ENCODE measurements around the gene EMILIN1.
"Not testable (repeated sequence)": the region's sequence is repeated elsewhere in the genome, so short reads cannot be mapped to it uniquely, and the experiment has no call there.

The EMILIN1 gene

GRCh38 chr2:27067385-27067784 lies 11.0 kb upstream of the EMILIN1 start:
- H3K36me3 ChIP-seq (ENCODE audit: insufficient read depth, low read length): peaks cover 60% of the 10 kb centered on the region
- H3K27me3 ChIP-seq (ENCODE audit: insufficient read depth, low read length): no peaks in the 10 kb centered on the region
- H2AFZ ChIP-seq (ENCODE audit: low read depth, low read length): no peak overlapping the region
- no peaks in the 10 kb centered on the region for H3K9me3 ChIP-seq (ENCODE audit: low read length)
- H3K4me1 ChIP-seq (ENCODE audit: insufficient read depth, low read length): peaks cover 20% of the 10 kb centered on the region
- H3K4me3 ChIP-seq (ENCODE audit: low read length): no peak overlapping the region

DNA sequence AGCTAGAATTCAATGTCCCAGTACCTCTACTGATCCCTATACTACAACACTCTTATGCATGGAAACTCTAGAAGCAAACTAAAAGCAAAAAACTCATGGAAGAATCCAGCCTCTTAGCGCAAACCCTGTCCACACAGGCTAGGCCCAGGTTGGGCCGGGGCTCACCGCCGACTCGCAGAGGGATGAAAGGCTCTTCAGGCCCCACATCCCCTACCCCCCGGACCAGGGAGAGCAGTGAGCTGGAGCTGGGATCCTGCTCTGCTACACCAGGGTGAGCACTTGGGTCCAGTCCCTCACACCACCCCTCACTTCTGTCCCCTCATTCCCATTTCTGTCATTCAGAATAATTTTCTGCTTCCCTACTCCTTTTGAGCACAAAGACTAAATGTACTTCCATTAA lies 9.0 kb upstream of the EMILIN1 start:
- Histone ChIP-seq H3K27me3 (ENCODE audit: insufficient read depth, low read length) (no peaks in the 10 kb centered on the region), H3K4me1 (ENCODE audit: insufficient read depth, low read length) (peaks cover 25% of the 10 kb centered on the region), H2AFZ (ENCODE audit: low read depth, low read length) (no peak overlapping the region), H3K36me3 (ENCODE audit: insufficient read depth, low read length) (peaks cover 50% of the 10 kb centered on the region), H3K9me3 (ENCODE audit: low read length) (no peaks in the 10 kb centered on the region), H3K4me3 (ENCODE audit: low read length) (no peak overlapping the region)

DNA sequence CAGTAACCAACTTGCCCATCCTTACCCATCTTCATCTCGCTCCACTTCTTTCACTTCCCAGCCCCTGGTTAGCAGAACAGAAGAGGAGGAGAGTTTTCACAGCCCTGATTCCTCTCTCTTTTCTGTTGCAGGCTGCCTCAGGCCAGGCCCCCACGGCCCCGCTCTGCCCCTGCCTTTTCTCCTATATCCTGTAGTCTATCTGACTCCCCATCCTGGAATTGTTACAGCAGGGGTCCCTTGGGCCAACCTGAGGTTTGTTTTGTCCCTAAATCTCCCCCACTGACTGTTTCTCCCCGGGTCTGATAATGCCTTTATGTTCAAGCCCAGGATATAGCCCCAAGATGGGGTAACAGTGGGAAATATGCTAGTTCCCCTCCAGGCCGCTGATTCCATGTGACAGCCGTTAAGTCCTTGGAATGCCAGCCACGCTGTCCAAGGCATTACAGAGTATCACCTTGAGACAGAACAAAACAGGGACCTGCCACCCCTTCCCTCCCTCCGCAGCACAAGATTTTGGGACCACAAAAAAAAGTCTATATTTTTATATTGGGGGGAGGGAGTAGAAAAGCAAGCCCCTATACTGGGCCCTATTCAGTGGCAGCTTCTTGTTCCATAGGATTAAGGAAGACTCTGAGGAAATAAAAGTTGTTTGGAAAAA lies 8.3 kb upstream of the EMILIN1 start:
- Histone ChIP-seq H3K4me1 (ENCODE audit: insufficient read depth, low read length) (peaks cover 25% of the 10 kb centered on the region), H3K4me3 (ENCODE audit: low read length) (peak overlapping the region; percentile 92), H3K36me3 (ENCODE audit: insufficient read depth, low read length) (peaks cover 49% of the 10 kb centered on the region), H2AFZ (ENCODE audit: low read depth, low read length) (no peak overlapping the region), H3K9me3 (ENCODE audit: low read length) (no peaks in the 10 kb centered on the region), H3K27me3 (ENCODE audit: insufficient read depth, low read length) (no peaks in the 10 kb centered on the region)

GRCh38 chr2:27070653-27071276 lies 7.7 kb upstream of the EMILIN1 start:
- Histone ChIP-seq H2AFZ (ENCODE audit: low read depth, low read length) (no peak overlapping the region), H3K9me3 (ENCODE audit: low read length) (no peaks in the 10 kb centered on the region), H3K36me3 (ENCODE audit: insufficient read depth, low read length) (peaks cover 42% of the 10 kb centered on the region), H3K4me3 (ENCODE audit: low read length) (peak overlapping the region; percentile 92), H3K27me3 (ENCODE audit: insufficient read depth, low read length) (no peaks in the 10 kb centered on the region), H3K4me1 (ENCODE audit: insufficient read depth, low read length) (peaks cover 25% of the 10 kb centered on the region)

DNA sequence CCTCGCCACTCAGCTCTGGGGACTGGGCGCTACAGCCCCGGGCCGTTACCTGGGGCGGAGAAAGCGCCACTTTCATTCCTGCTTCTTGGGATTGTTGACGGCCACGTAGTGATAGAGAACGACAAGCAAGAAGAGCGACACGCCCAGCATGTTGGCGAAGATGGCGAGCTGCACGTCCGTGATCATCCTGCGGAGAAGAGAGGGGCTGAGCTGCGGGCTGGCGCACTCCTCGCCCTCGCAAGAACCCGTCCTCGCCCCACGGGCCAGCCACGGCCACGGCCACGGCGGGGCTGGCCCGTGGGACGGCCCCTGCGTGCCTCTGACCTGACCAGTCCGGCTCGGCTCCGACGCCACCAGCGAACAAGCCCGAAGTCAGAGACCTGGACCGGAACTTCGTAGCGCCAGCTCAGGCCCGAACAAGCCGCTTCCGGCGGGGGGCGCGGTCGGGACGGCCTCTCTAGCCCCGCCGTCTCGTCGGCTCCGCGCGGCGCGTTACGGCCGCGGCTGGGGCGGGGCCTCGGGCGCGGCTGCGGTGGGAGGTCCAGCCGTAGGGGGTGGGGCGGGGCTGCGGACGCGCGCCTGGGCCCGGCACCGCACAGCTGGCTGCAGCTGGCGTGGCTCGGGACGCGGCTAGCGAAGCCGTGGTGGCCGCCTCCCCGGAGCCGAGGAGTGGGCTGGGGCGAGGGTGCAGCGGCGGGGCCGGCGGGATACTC lies 7.0 kb upstream of the EMILIN1 start, which contains the start of gene OST4:
Gene OST4 (minus strand): TSS at position 378 of the 713 bp plus-strand sequence.
- H2AFZ ChIP-seq (ENCODE audit: low read depth, low read length): peak within 1 kb of the TSS; percentile 76
- H3K9me3 ChIP-seq (ENCODE audit: low read length): no peaks in the 10 kb centered on the region
- H3K4me1 ChIP-seq (ENCODE audit: insufficient read depth, low read length): peaks cover 31% of the 10 kb centered on the region
- no peaks in the 10 kb centered on the region for H3K27me3 ChIP-seq (ENCODE audit: insufficient read depth, low read length)
- peak within 1 kb of the TSS; percentile 92 for H3K4me3 ChIP-seq (ENCODE audit: low read length)
- peaks cover 36% of the 10 kb centered on the region for H3K36me3 ChIP-seq (ENCODE audit: insufficient read depth, low read length)

GRCh38 chr2:27071990-27072830 lies 6.2 kb upstream of the EMILIN1 start:
- peak overlapping the region; percentile 92 for H3K4me3 ChIP-seq (ENCODE audit: low read length)
- no peaks in the 10 kb centered on the region for H3K9me3 ChIP-seq (ENCODE audit: low read length)
- peak overlapping the region; percentile 76 for H2AFZ ChIP-seq (ENCODE audit: low read depth, low read length)
- no peaks in the 10 kb centered on the region for H3K27me3 ChIP-seq (ENCODE audit: insufficient read depth, low read length)
- H3K36me3 ChIP-seq (ENCODE audit: insufficient read depth, low read length): peaks cover 33% of the 10 kb centered on the region
- peaks cover 37% of the 10 kb centered on the region for H3K4me1 ChIP-seq (ENCODE audit: insufficient read depth, low read length)

DNA sequence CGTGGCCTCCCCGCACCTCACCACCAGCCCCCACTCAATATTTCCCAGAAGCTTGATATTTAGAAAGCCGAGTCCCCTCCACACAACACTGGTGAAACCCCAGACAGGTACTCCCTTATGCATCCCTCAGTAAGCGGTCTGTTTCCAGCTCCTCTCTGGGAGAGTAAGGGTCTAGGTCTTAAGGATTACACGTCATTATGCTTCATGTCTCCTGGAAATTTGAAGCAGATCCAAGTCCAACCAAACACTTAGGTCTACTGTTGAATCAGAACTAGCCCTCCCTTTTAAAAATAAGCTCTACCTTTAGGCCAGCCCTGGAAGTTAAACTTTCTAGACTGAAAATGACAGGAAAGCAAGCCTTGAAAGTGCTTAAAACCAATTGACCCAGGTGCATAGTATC lies 5.5 kb upstream of the EMILIN1 start:
- Histone ChIP-seq H3K27me3 (ENCODE audit: insufficient read depth, low read length) (no peaks in the 10 kb centered on the region), H3K4me3 (ENCODE audit: low read length) (peak overlapping the region; percentile 92), H2AFZ (ENCODE audit: low read depth, low read length) (peak overlapping the region; percentile 76), H3K36me3 (ENCODE audit: insufficient read depth, low read length) (peaks cover 26% of the 10 kb centered on the region), H3K4me1 (ENCODE audit: insufficient read depth, low read length) (peaks cover 38% of the 10 kb centered on the region), H3K9me3 (ENCODE audit: low read length) (no peaks in the 10 kb centered on the region)

GRCh38 chr2:27073782-27074181 lies 4.6 kb upstream of the EMILIN1 start:
- H3K4me1 ChIP-seq (ENCODE audit: insufficient read depth, low read length): peaks cover 44% of the 10 kb centered on the region
- H3K27me3 ChIP-seq (ENCODE audit: insufficient read depth, low read length): no peaks in the 10 kb centered on the region
- peaks cover 18% of the 10 kb centered on the region for H3K36me3 ChIP-seq (ENCODE audit: insufficient read depth, low read length)
- no peaks in the 10 kb centered on the region for H3K9me3 ChIP-seq (ENCODE audit: low read length)
- H2AFZ ChIP-seq (ENCODE audit: low read depth, low read length): no peak overlapping the region
- no peak overlapping the region for H3K4me3 ChIP-seq (ENCODE audit: low read length)

DNA sequence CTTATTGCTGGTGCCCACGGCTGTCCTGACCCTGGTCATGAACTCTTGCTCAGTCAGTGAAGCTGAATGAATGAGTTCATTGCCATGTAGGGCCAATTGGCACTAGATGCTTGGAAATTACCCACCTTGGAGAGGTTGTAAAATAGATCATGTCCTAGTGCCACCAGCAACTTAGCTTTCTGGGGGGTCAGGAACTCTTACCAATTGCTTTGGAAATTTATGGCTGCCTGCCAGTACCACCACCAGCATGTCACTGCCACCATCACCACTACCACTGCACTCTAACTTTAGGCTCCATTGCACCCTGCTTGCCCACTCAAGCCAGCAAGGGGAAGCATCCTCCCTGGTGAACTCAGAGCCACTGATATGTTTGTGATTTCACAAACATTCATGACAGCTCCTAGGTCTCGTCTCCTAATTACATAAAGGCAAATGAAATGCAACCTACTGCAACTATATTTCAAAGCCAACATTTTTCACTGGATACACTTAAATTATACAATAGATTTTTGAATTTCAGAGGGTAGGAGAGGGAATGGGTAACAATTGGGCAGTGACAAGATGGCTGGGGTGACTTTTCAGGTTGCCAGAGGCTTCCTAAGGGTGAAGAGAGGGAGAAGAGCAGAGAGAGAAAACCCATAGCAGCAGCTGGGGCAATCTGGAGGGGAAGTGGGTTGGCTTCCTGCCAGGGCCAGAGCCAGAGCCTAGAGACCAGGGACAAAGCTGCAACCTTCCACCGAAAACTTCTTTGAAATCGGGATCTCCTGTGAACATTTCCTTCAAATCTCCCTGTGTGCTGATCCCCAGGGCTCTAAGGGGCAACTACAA lies 3.5 kb upstream of the EMILIN1 start:
- peaks cover 39% of the 10 kb centered on the region for H3K4me1 ChIP-seq (ENCODE audit: insufficient read depth, low read length)
- H3K9me3 ChIP-seq (ENCODE audit: low read length): no peaks in the 10 kb centered on the region
- no peak overlapping the region for H3K4me3 ChIP-seq (ENCODE audit: low read length)
- no peak overlapping the region for H2AFZ ChIP-seq (ENCODE audit: low read depth, low read length)
- no peaks in the 10 kb centered on the region for H3K27me3 ChIP-seq (ENCODE audit: insufficient read depth, low read length)
- peaks cover 6% of the 10 kb centered on the region for H3K36me3 ChIP-seq (ENCODE audit: insufficient read depth, low read length)

GRCh38 chr2:27075566-27075871 lies 2.9 kb upstream of the EMILIN1 start:
- not testable (repeated sequence) for H3K9me3 ChIP-seq (ENCODE audit: low read length); H3K27me3 ChIP-seq (ENCODE audit: insufficient read depth, low read length); H3K36me3 ChIP-seq (ENCODE audit: insufficient read depth, low read length); H2AFZ ChIP-seq (ENCODE audit: low read depth, low read length); H3K4me3 ChIP-seq (ENCODE audit: low read length)
- H3K4me1 ChIP-seq (ENCODE audit: insufficient read depth, low read length): peaks cover 34% of the 10 kb centered on the region

- Histone ChIP-seq H3K27me3 (ENCODE audit: insufficient read depth, low read length) (no peaks in the 10 kb centered on the region), H3K36me3 (ENCODE audit: insufficient read depth, low read length) (no peaks in the 10 kb centered on the region), H3K4me1 (ENCODE audit: insufficient read depth, low read length) (peaks cover 34% of the 10 kb centered on the region), H3K9me3 (ENCODE audit: low read length) (no peaks in the 10 kb centered on the region), H3K4me3 (ENCODE audit: low read length) (no peak overlapping the region), H2AFZ (ENCODE audit: low read depth, low read length) (no peak overlapping the region)
Measured at GRCh38 chr2:27076323-27076722, 2.1 kb upstream of the EMILIN1 start.

DNA sequence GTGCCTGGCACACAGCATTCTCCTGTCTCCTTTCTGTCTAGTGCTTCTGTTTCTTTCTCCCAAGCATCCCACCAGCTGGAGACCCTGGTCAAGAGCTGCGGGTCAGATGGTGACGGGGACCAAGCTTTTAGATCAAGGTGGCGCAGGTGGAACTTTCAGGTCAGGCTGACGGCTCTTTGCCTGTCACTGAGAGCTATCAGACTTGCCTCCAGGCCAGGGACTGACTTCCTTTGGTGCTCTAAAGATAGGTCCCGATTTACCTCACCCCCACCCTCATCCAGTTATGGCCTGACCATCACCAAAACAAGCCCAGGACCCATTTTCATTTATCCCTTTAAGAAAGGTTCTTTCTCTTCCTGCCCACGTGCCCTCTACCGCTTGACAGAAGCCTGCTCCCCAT lies 1.2 kb upstream of the EMILIN1 start:
- H3K27me3 ChIP-seq (ENCODE audit: insufficient read depth, low read length): no peaks in the 10 kb centered on the region
- no peaks in the 10 kb centered on the region for H3K36me3 ChIP-seq (ENCODE audit: insufficient read depth, low read length)
- no peaks in the 10 kb centered on the region for H3K9me3 ChIP-seq (ENCODE audit: low read length)
- no peak overlapping the region for H3K4me3 ChIP-seq (ENCODE audit: low read length)
- peaks cover 35% of the 10 kb centered on the region for H3K4me1 ChIP-seq (ENCODE audit: insufficient read depth, low read length)
- no peak overlapping the region for H2AFZ ChIP-seq (ENCODE audit: low read depth, low read length)

All from neuron (in vitro differentiated cells).